H9 (cell line): ENCODE results near the gene CIAO1. TPM values are rescaled to one million over a fixed set of nuclear protein-coding genes. Genes with fewer than 3 reads are reported as not detected.

Experiments used
- DNase-seq: peaks from one replicate; pipeline ENCODE4 v3.0.0-alpha.2; 2017
- H2AFZ ChIP-seq: one replicate; pipeline ENCODE4 v1.6.1; 2013; ENCODE audit warnings: mild to moderate bottlenecking, low read length, control low read depth, moderate library complexity
- H2AK5ac ChIP-seq: 2 replicates; pipeline ENCODE4 v1.6.1; 2013; ENCODE audit warnings: low read length, control low read depth, mixed read lengths; ENCODE audit not compliant: insufficient read length
- H2BK120ac ChIP-seq: one replicate; pipeline ENCODE4 v1.6.1; 2013; ENCODE audit warnings: low read depth, mild to moderate bottlenecking, low read length, control low read depth, inconsistent platforms; ENCODE audit not compliant: poor library complexity, severe bottlenecking
- H2BK12ac ChIP-seq: 2 replicates; pipeline ENCODE4 v1.6.1; 2013; ENCODE audit warnings: low read length, control low read depth, mixed read lengths, low read depth; ENCODE audit not compliant: insufficient read length
- H2BK15ac ChIP-seq: 2 replicates; pipeline ENCODE4 v1.6.1; 2013; ENCODE audit warnings: low read depth, low read length, control low read depth
- H2BK20ac ChIP-seq: one replicate; pipeline ENCODE4 v1.6.1; 2013; ENCODE audit warnings: low read depth, mild to moderate bottlenecking, low read length, control low read depth, inconsistent platforms; ENCODE audit not compliant: poor library complexity, severe bottlenecking
- H2BK5ac ChIP-seq: 2 replicates; pipeline ENCODE4 v1.6.1; 2013; ENCODE audit warnings: low read length, control low read depth, mixed read lengths; ENCODE audit not compliant: insufficient read length
- H3K14ac ChIP-seq: 2 replicates; pipeline ENCODE4 v1.6.1; 2013; ENCODE audit warnings: low read length, control low read depth; ENCODE audit not compliant: insufficient read depth
- H3K18ac ChIP-seq: 2 replicates; pipeline ENCODE4 v1.6.1; 2013; ENCODE audit warnings: low read depth, mild to moderate bottlenecking, mixed read lengths, low read length, control low read depth; ENCODE audit not compliant: insufficient read length
- H3K23ac ChIP-seq: 2 replicates; pipeline ENCODE4 v1.6.1; 2013; ENCODE audit warnings: low read length, control low read depth, mixed read lengths, low read depth; ENCODE audit not compliant: insufficient read length
- H3K23me2 ChIP-seq: 2 replicates; pipeline ENCODE4 v1.6.1; 2013; ENCODE audit warnings: low read depth, mild to moderate bottlenecking, mixed read lengths, low read length, control low read depth; ENCODE audit not compliant: insufficient read length, poor library complexity, severe bottlenecking
- H3K27ac ChIP-seq: 2 replicates; pipeline ENCODE4 v1.5.1; 2013; ENCODE audit warnings: low read length, control low read depth, mixed read lengths, low read depth; ENCODE audit not compliant: insufficient read length
- H3K27me3 ChIP-seq: 2 replicates; pipeline ENCODE4 v1.6.1; 2013; ENCODE audit warnings: low read length, control low read depth, inconsistent platforms; ENCODE audit not compliant: insufficient read depth
- H3K4ac ChIP-seq: 2 replicates; pipeline ENCODE4 v1.6.1; 2013; ENCODE audit warnings: low read depth, mild to moderate bottlenecking, control low read depth, inconsistent platforms, low read length, moderate library complexity
- H3K4me1 ChIP-seq: 2 replicates; pipeline ENCODE4 v1.6.1; 2013; ENCODE audit warnings: low read length, control low read depth, inconsistent platforms; ENCODE audit not compliant: insufficient read depth
- H3K4me2 ChIP-seq: 2 replicates; pipeline ENCODE4 v1.6.1; 2013; ENCODE audit warnings: low read length, control low read depth, mixed read lengths; ENCODE audit not compliant: insufficient read length, insufficient read depth
- H3K56ac ChIP-seq: 2 replicates; pipeline ENCODE4 v1.6.1; 2013; ENCODE audit warnings: low read depth, mild to moderate bottlenecking, mixed read lengths, low read length, control low read depth; ENCODE audit not compliant: insufficient read length
- H3K79me1 ChIP-seq: 2 replicates; pipeline ENCODE4 v1.6.1; 2013; ENCODE audit warnings: low read depth, mild to moderate bottlenecking, moderate library complexity, low read length, control low read depth, inconsistent platforms; ENCODE audit not compliant: insufficient read depth, poor library complexity, severe bottlenecking
- H3K79me2 ChIP-seq: 2 replicates; pipeline ENCODE4 v1.6.1; 2013; ENCODE audit warnings: low read length, control low read depth, inconsistent platforms; ENCODE audit not compliant: insufficient read depth
- H3K9ac ChIP-seq: 2 replicates; pipeline ENCODE4 v1.6.1; 2013; ENCODE audit warnings: low read length, control low read depth, mixed read lengths; ENCODE audit not compliant: insufficient read length; ENCODE audit errors: extremely low read depth
- H3K9me3 ChIP-seq: one replicate; pipeline ENCODE4 v1.6.1; 2013; ENCODE audit warnings: low read depth, low read length, inconsistent platforms; ENCODE audit not compliant: control insufficient read depth
- H3T11ph ChIP-seq: one replicate; pipeline ENCODE4 v1.6.1; 2013; ENCODE audit warnings: mild to moderate bottlenecking, low read length, control low read depth, inconsistent platforms
- H4K20me1 ChIP-seq: one replicate; pipeline ENCODE4 v1.6.1; 2013; ENCODE audit not compliant: control insufficient read depth, insufficient read length, insufficient read depth
- H4K5ac ChIP-seq: 2 replicates; pipeline ENCODE4 v1.6.1; 2013; ENCODE audit warnings: low read depth, mild to moderate bottlenecking, mixed read lengths, low read length, control low read depth; ENCODE audit not compliant: insufficient read length
- H4K8ac ChIP-seq: replicated peaks from 2 replicates; pipeline ENCODE4 v1.6.1; 2013; ENCODE audit warnings: low read length, control low read depth, mixed read lengths, low read depth; ENCODE audit not compliant: insufficient read length
- H4K91ac ChIP-seq: 2 replicates; pipeline ENCODE4 v1.6.1; 2013; ENCODE audit warnings: low read depth, mild to moderate bottlenecking, moderate library complexity, mixed read lengths, low read length, control low read depth; ENCODE audit not compliant: insufficient read length
- H3K27ac Mint-ChIP-seq, 3 experiments: 2 replicates in 2 of 3; 3 replicates in 1 of 3; pipeline ENCODE4 v1.8.0; 2020 to 2021; ENCODE audit warnings: mixed read lengths in 3 of 3, mild to moderate bottlenecking in 1 of 3, moderate library complexity in 1 of 3
- H3K27me3 Mint-ChIP-seq: 2 replicates; pipeline ENCODE4 v1.8.0; 2021; ENCODE audit warnings: low read depth, mild to moderate bottlenecking, moderate library complexity, mixed read lengths
- H3K36me3 Mint-ChIP-seq, 3 experiments: 2 replicates in 2 of 3; 3 replicates in 1 of 3; pipeline ENCODE4 v1.8.0; 2020 to 2021; ENCODE audit warnings: low read depth in 3 of 3, mixed read lengths in 3 of 3; ENCODE audit not compliant: insufficient read depth in 1 of 3
- H3K4me1 Mint-ChIP-seq, 2 experiments: 2 replicates each; pipeline ENCODE4 v1.8.0; 2020; ENCODE audit warnings: mixed read lengths in 2 of 2
- H3K4me3 Mint-ChIP-seq, 2 experiments: 2 replicates in 1 of 2; 3 replicates in 1 of 2; pipeline ENCODE4 v1.8.0; 2020 to 2021; ENCODE audit warnings: mild to moderate bottlenecking in 2 of 2, mixed read lengths in 2 of 2, moderate library complexity in 1 of 2
- H3K9me3 Mint-ChIP-seq, 2 experiments: 2 replicates in 1 of 2; 3 replicates in 1 of 2; pipeline ENCODE4 v1.8.0; 2020; ENCODE audit warnings: mild to moderate bottlenecking in 2 of 2, mixed read lengths in 2 of 2, moderate library complexity in 1 of 2
- WGBS: extraction: QIAGEN DNeasy Blood & Tissue Kit; methylation state at CpG from one replicate; pipeline ENCODE4 v1.1.7; 2013; ENCODE audit warnings: missing lambda C conversion rate, low lambda C conversion rate, mixed read lengths; ENCODE audit not compliant: insufficient read length; ENCODE audit errors: extremely low coverage; 5-methylcytosine and 5-hydroxymethylcytosine counted together
- total RNA-seq: library from RNA; stranded (reverse); gene quantifications from 2 replicates; pipeline ENCODE4 v1.2.1, GENCODE V29; 2021
- TF ChIP-seq, protein P1 (sequence below): fragments of 200-600 bp; sonication (generic); conservative IDR thresholded peaks from 3 replicates; pipeline ENCODE4 v1.8.0; 2021; ENCODE audit warnings: antibody characterized with exemption, mild to moderate bottlenecking

Gene CIAO1
- total RNA-seq, 1 experiment from 2014 or later, result 67.6 TPM

DNA sequence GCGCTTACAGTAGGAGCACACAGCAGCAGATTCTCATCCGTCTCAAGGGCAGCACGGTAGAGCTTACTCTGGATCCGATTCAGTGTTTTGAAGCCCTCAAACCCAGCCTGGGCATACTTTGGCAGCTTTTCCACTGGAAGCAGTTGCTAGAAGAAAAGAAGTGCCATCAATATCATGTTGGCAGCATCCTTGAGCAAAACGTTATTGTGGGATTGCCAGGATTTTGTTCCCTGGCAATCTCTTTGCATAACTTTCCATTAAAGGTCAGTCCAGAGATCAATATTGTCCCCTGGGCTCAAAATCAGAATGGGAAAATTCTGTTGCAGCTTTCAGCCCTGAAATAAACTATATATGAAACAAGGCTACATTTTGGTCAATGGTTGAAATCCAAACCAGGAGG, 30.9 kb downstream of the CIAO1 start:
- no peak overlapping the region for H3K27ac ChIP-seq
- H4K91ac ChIP-seq, result no peak overlapping the region
- no peak overlapping the region for H4K5ac ChIP-seq
- no peak overlapping the region for H4K8ac ChIP-seq
- no peak overlapping the region for H3K4me2 ChIP-seq
- Mint-ChIP-seq H3K27ac (no peak overlapping the region), H3K4me3 (no peak overlapping the region), H3K27me3 (no peaks in the 10 kb centered on the region), H3K4me1 (no peaks in the 10 kb centered on the region), H3K9me3 (no peaks in the 10 kb centered on the region), H3K36me3 (peaks cover 65 to 94% (median 86%) of the 10 kb centered on the region in 3 experiments; a peak in 6 of 7 replicates)
- H3K23ac ChIP-seq, result no peak overlapping the region
- H3K4me1 ChIP-seq, result no peaks in the 10 kb centered on the region
- no peak overlapping the region for H3K56ac ChIP-seq
- no peak overlapping the region for H2BK5ac ChIP-seq
- no peak overlapping the region for H2AFZ ChIP-seq
- no peaks in the 10 kb centered on the region for H3K79me1 ChIP-seq
- no CpG with 5 or more reads among the region's 5 CpGs for WGBS
- no peaks in the 10 kb centered on the region for H3K27me3 ChIP-seq
- H3K79me2 ChIP-seq, result no peaks in the 10 kb centered on the region; the same call in 1 of the 2 replicates
- H2AK5ac ChIP-seq, result no peak overlapping the region
- no peak overlapping the region for H2BK12ac ChIP-seq
- no peak overlapping the region for H3K9ac ChIP-seq
- no peak overlapping the region for H3K14ac ChIP-seq
- no peak overlapping the region for H2BK15ac ChIP-seq
- H2BK20ac ChIP-seq, result no peak overlapping the region
- H4K20me1 ChIP-seq, result no peaks in the 10 kb centered on the region
- no peak overlapping the region for H3K4ac ChIP-seq
- TF ChIP-seq, protein P1, sequence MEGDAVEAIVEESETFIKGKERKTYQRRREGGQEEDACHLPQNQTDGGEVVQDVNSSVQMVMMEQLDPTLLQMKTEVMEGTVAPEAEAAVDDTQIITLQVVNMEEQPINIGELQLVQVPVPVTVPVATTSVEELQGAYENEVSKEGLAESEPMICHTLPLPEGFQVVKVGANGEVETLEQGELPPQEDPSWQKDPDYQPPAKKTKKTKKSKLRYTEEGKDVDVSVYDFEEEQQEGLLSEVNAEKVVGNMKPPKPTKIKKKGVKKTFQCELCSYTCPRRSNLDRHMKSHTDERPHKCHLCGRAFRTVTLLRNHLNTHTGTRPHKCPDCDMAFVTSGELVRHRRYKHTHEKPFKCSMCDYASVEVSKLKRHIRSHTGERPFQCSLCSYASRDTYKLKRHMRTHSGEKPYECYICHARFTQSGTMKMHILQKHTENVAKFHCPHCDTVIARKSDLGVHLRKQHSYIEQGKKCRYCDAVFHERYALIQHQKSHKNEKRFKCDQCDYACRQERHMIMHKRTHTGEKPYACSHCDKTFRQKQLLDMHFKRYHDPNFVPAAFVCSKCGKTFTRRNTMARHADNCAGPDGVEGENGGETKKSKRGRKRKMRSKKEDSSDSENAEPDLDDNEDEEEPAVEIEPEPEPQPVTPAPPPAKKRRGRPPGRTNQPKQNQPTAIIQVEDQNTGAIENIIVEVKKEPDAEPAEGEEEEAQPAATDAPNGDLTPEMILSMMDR, result no peak
- H3K18ac ChIP-seq, result no peak overlapping the region
- no peak overlapping the region for H3T11ph ChIP-seq
- no peaks in the 10 kb centered on the region for H3K23me2 ChIP-seq
- DNase-seq, result no peak
- H2BK120ac ChIP-seq, result no peak overlapping the region
- no peaks in the 10 kb centered on the region for H3K9me3 ChIP-seq
